IMR-90 (cell line): Measurements from ENCODE around the gene RPN2. TPM values are rescaled to one million over a fixed set of nuclear protein-coding genes. Genes with fewer than 3 reads are reported as not detected.
A peak's percentile ranks its signal among the peaks of the same experiment; 100 is the strongest.

Experiments
- ATAC-seq: fragments of 200-7000 bp; cut with Tn5 transposase; 2 replicates; pipeline ENCODE4 v1.9.1; 2020; ENCODE audit warnings: low read depth, mild to moderate bottlenecking, moderate library complexity
- BruUV-seq: library from RNA; stranded (reverse); fragments of 400-500 nt; replicated peaks from 2 replicates; lab custom pipeline; 2021; lab: Mats Ljungman, UMichigan
- CTCF ChIA-PET: fragments of 300-600 bp; formaldehyde crosslinking; extraction: SDS; loops from one replicate; lab custom pipeline; 2021; ENCODE audit warnings: antibody characterized with exemption; lab: Yijun Ruan, JAX
- POLR2A ChIA-PET: fragments of 300-600 bp; sonication (Branson Sonifier 250); formaldehyde crosslinking; loops from one replicate; lab custom pipeline; 2022; ENCODE audit warnings: antibody characterized with exemption; ENCODE audit not compliant: unreplicated experiment; lab: Charles Lee
- DNase-seq: peaks from one replicate; pipeline ENCODE4 v3.0.0; 2013
- H2AFZ ChIP-seq: replicated peaks from 2 replicates; pipeline ENCODE3; 2013; ENCODE audit warnings: low read length, mild to moderate bottlenecking; ENCODE audit not compliant: poor library complexity
- H2AK5ac ChIP-seq: 2 replicates; pipeline ENCODE4 v1.6.1; 2013; ENCODE audit warnings: low read depth, low read length, inconsistent platforms
- H2AK9ac ChIP-seq: replicated peaks from 2 replicates; pipeline ENCODE3; 2013; ENCODE audit warnings: mild to moderate bottlenecking, low read depth, low read length, moderate library complexity; ENCODE audit not compliant: poor library complexity
- H2BK120ac ChIP-seq: 2 replicates; pipeline ENCODE4 v1.6.1; 2013; ENCODE audit warnings: low read depth, low read length, inconsistent platforms
- H2BK15ac ChIP-seq: 3 replicates; pipeline ENCODE4 v1.6.1; 2013; ENCODE audit warnings: low read depth, low read length, inconsistent platforms
- H2BK20ac ChIP-seq: 2 replicates; pipeline ENCODE4 v1.6.1; 2013; ENCODE audit warnings: low read depth, mild to moderate bottlenecking, inconsistent platforms, low read length, moderate library complexity
- H2BK5ac ChIP-seq: 2 replicates; pipeline ENCODE4 v1.6.1; 2013; ENCODE audit warnings: mild to moderate bottlenecking, low read depth, low read length, inconsistent platforms; ENCODE audit not compliant: poor library complexity, severe bottlenecking
- H3K14ac ChIP-seq: replicated peaks from 2 replicates; pipeline ENCODE4 v1.6.1; 2013; ENCODE audit warnings: low read depth, low read length, inconsistent platforms
- H3K18ac ChIP-seq: 2 replicates; pipeline ENCODE4 v1.6.1; 2013; ENCODE audit warnings: low read depth, low read length, control low read depth
- H3K23ac ChIP-seq: 2 replicates; pipeline ENCODE4 v1.6.1; 2013; ENCODE audit warnings: low read depth, low read length, inconsistent platforms
- H3K27ac ChIP-seq: 2 replicates; pipeline ENCODE4 v1.5.1; 2013; ENCODE audit warnings: mild to moderate bottlenecking, control low read depth, low read length; ENCODE audit not compliant: insufficient read depth
- H3K27me3 ChIP-seq: 2 replicates; pipeline ENCODE4 v1.6.1; 2013; ENCODE audit warnings: low read length; ENCODE audit not compliant: control insufficient read depth, insufficient read depth
- H3K36me3 ChIP-seq: 2 replicates; pipeline ENCODE4 v1.6.1; 2013; ENCODE audit warnings: low read length, mixed read lengths; ENCODE audit not compliant: control insufficient read depth, insufficient read depth
- H3K4ac ChIP-seq: 2 replicates; pipeline ENCODE4 v1.6.1; 2013; ENCODE audit warnings: low read depth, low read length, inconsistent platforms
- H3K4me1 ChIP-seq: 2 replicates; pipeline ENCODE4 v1.6.1; 2013; ENCODE audit warnings: low read length, mixed read lengths; ENCODE audit not compliant: control insufficient read depth, insufficient read depth
- H3K4me2 ChIP-seq: 2 replicates; pipeline ENCODE4 v1.6.1; 2013; ENCODE audit warnings: low read depth, mild to moderate bottlenecking, control low read depth, low read length, moderate library complexity
- H3K4me3 ChIP-seq: 2 replicates; pipeline ENCODE4 v1.5.1; 2013; ENCODE audit warnings: low read depth, mild to moderate bottlenecking, control low read depth, low read length, moderate library complexity; ENCODE audit not compliant: insufficient read depth
- H3K56ac ChIP-seq: 2 replicates; pipeline ENCODE4 v1.6.1; 2013; ENCODE audit warnings: low read length, inconsistent platforms; ENCODE audit not compliant: insufficient read depth; ENCODE audit errors: extremely low read depth
- H3K79me1 ChIP-seq, 2 experiments: 2 replicates each; pipeline ENCODE4 v1.6.1; 2013; ENCODE audit warnings: low read length in 2 of 2, inconsistent platforms in 1 of 2, low read depth in 1 of 2
- H3K9ac ChIP-seq: 2 replicates; pipeline ENCODE4 v1.6.1; 2013; ENCODE audit warnings: low read depth, low read length, control low read depth
- H3K9me1 ChIP-seq: 2 replicates; pipeline ENCODE4 v1.6.1; 2013; ENCODE audit warnings: low read length, inconsistent platforms; ENCODE audit not compliant: insufficient read depth
- H3K9me3 ChIP-seq: 2 replicates; pipeline ENCODE4 v1.6.1; 2013; ENCODE audit warnings: low read length; ENCODE audit not compliant: control insufficient read depth, insufficient read depth
- H4K20me1 ChIP-seq: 2 replicates; pipeline ENCODE4 v1.6.1; 2013; ENCODE audit warnings: low read length, inconsistent platforms; ENCODE audit not compliant: insufficient read depth
- H4K5ac ChIP-seq: 2 replicates; pipeline ENCODE4 v1.6.1; 2013; ENCODE audit warnings: mild to moderate bottlenecking, low read depth, low read length, control low read depth
- H4K8ac ChIP-seq, 2 experiments: 2 replicates each; pipeline ENCODE4 v1.6.1; 2013; ENCODE audit warnings: low read depth in 2 of 2, low read length in 2 of 2, control low read depth in 1 of 2, inconsistent platforms in 1 of 2
- H4K91ac ChIP-seq: 2 replicates; pipeline ENCODE4 v1.6.1; 2013; ENCODE audit warnings: low read depth, low read length, inconsistent platforms; ENCODE audit not compliant: insufficient read depth
- CHD1 ChIP-seq: IDR thresholded peaks from 2 replicates; pipeline ENCODE4 v1.6.1; 2012; ENCODE audit warnings: low read depth, low read length, improper control_type of control experiment
- CTCF ChIP-seq: conservative IDR thresholded peaks from 2 replicates; pipeline ENCODE4 v1.5.1; 2012; ENCODE audit warnings: mild to moderate bottlenecking, low read depth, low read length, improper control_type of control experiment
- FOS ChIP-seq: fragments of 150-350 bp; IDR thresholded peaks from 2 replicates; pipeline ENCODE4 v1.6.1; 2016; ENCODE audit warnings: low read depth, low read length
- MXI1 ChIP-seq: IDR thresholded peaks from 2 replicates; pipeline ENCODE4 v1.6.1; 2012; ENCODE audit warnings: low read depth, mild to moderate bottlenecking, low read length, moderate library complexity, borderline replicate concordance
- USF2 ChIP-seq: fragments of 150-350 bp; IDR thresholded peaks from 2 replicates; pipeline ENCODE4 v1.6.1; 2017; ENCODE audit warnings: mild to moderate bottlenecking, antibody characterized with exemption, low read length, low read depth
- WGBS, 2 experiments: methylation state at CpG; one replicate each; pipeline versions ENCODE4 v1.1.5 to v1.1.7; 2013; ENCODE audit warnings: missing lambda C conversion rate in 2 of 2; ENCODE audit not compliant: insufficient read length in 1 of 2; ENCODE audit errors: extremely low coverage in 2 of 2; 5-methylcytosine and 5-hydroxymethylcytosine counted together
- dilution Hi-C: fragments of 300-500 bp; cut with HindIII; formaldehyde crosslinking; loops from one replicate; pipeline ENCODE4 v1.14.3; 2018; ENCODE audit warnings: low sequenced_read_pairs; ENCODE audit not compliant: unreplicated experiment
- in situ Hi-C: fragments of 300-500 bp; cut with MboI; formaldehyde crosslinking; loops from 3 replicates; pipeline ENCODE4 v1.14.3; 2019; ENCODE audit warnings: low sequenced_read_pairs, inconsistent platforms, mixed read lengths
- intact Hi-C: fragments of 100-400 bp; cut with micrococcal nuclease; formaldehyde crosslinking; loops from 2 replicates; pipeline ENCODE4 v1.10.0; 2022
- polyA plus RNA-seq, 3 experiments: library from polyadenylated mRNA; depleted of rRNA; stranded (reverse); fragments of >200 nt; gene quantifications; 2 replicates each; pipeline ENCODE4 v1.2.3, GENCODE V29; 2012; ENCODE audit warnings: low replicate concordance in 1 of 3
- total RNA-seq: library from RNA; depleted of rRNA; stranded (reverse); fragments of >200 nt; gene quantifications from 2 replicates; pipeline ENCODE4 v1.2.3, GENCODE V29; 2012

RPN2 gene
- total and polyA plus RNA-seq, 2 of the 4 experiments (the other 2 are of a cell fraction) = 305 to 481 TPM

GRCh38 chr20:37179683-37180524 is 774 bp downstream of the RPN2 start:
- Histone ChIP-seq H3K79me1 (peaks cover 15 to 52% of the 10 kb centered on the region in 2 experiments), H3K9me3 (no peaks in the 10 kb centered on the region), H3K56ac (peak overlapping the region; percentile 90; the same call in 1 of the 2 replicates), H3K23ac (peak overlapping the region; percentile 59), H3K4me3 (peak overlapping the region; percentile 88), H2AFZ (peak overlapping the region; percentile 100), H3K18ac (no peak overlapping the region; the same call in 1 of the 2 replicates), H3K9me1 (peaks cover 16% of the 10 kb centered on the region), H4K20me1 (peaks cover 44% of the 10 kb centered on the region), H3K27me3 (no peaks in the 10 kb centered on the region), H4K91ac (0 out of 2 replicates have a peak overlapping the region, but pooled peaks have one; percentile 97), H3K36me3 (peaks cover 8% of the 10 kb centered on the region), H2BK15ac (no peak overlapping the region), H4K5ac (0 out of 2 replicates have a peak overlapping the region, but pooled peaks have one; percentile 14), H3K4me1 (peaks cover 6% of the 10 kb centered on the region), H4K8ac (no peak overlapping the region; a peak in 2 of 4 replicates), H2AK5ac (peak overlapping the region; percentile 62; the same call in 1 of the 2 replicates), H3K4ac (peak overlapping the region; percentile 90; the same call in 1 of the 2 replicates), H2BK5ac (peak overlapping the region; percentile 99), H3K9ac (peak overlapping the region; percentile 97), H3K4me2 (peak overlapping the region; percentile 99), H2BK120ac (no peak overlapping the region), H2AK9ac (peak overlapping the region; percentile 98), H2BK20ac (no peak overlapping the region), H3K27ac (peak overlapping the region; percentile 99), H3K14ac (peak overlapping the region; percentile 60)
- TF ChIP-seq CTCF = no peak
- no peak for TF ChIP-seq CHD1
- peak; percentile 87 for TF ChIP-seq MXI1
- TF ChIP-seq USF2 = no peak
- TF ChIP-seq FOS = peak; percentile 53; the same call in 1 of the 2 replicates
- intact Hi-C loops (loop anchor here (5.0 kb wide), 1 partner anchor 173 kb away; no protein-coding TSS in a partner anchor), dilution Hi-C loops (no loop called here), in situ Hi-C loops (no loop called here)
- no TSS peak for BruUV-seq
- DNase-seq (peak; percentile 85), ATAC-seq (peak; percentile 3; the same call in 1 of the 2 replicates)
- POLR2A ChIA-PET = interaction anchor here (1.0 kb wide), 1 partner anchor 16 kb away, joined by 3 read pairs; no protein-coding TSS in a partner anchor
- WGBS, 2 experiments = 0% methylated on average over 4 of the region's 15 CpGs; no CpG with 5 or more reads in 1 of the 2 experiments
- CTCF ChIA-PET = no interaction called here
